HepG2 (cell line): ENCODE data around the gene ASXL1. TPM values are rescaled to one million over a fixed set of nuclear protein-coding genes. Genes with fewer than 3 reads are reported as not detected.

Experiments used
- BATF2 ChIP-seq: sonication (generic); formaldehyde crosslinking; IDR thresholded peaks from 2 replicates; pipeline ENCODE4 v1.8.0; 2022; ENCODE audit warnings: mild to moderate bottlenecking, missing genetic modification reagents, moderate library complexity
- CEBPG ChIP-seq: IDR thresholded peaks from 2 replicates; pipeline ENCODE4 v1.6.1; 2016
- DRAP1 ChIP-seq: IDR thresholded peaks from 2 replicates; pipeline ENCODE4 v1.6.1; 2016; ENCODE audit warnings: missing genetic modification reagents, missing compliant biosample characterization
- ERF ChIP-seq: IDR thresholded peaks from 2 replicates; pipeline ENCODE4 v1.6.1; 2018; ENCODE audit warnings: missing biosample characterization, missing genetic modification reagents
- HNRNPK ChIP-seq: fragments of 200-400 bp; formaldehyde crosslinking; IDR thresholded peaks from 2 replicates; pipeline ENCODE4 v1.6.1; 2018; ENCODE audit warnings: low read length, low read depth, moderate library complexity, mild to moderate bottlenecking; ENCODE audit not compliant: poor library complexity, severe bottlenecking
- HNRNPL ChIP-seq: fragments of 200-400 bp; formaldehyde crosslinking; IDR thresholded peaks from 2 replicates; pipeline ENCODE4 v1.6.1; 2017; ENCODE audit warnings: mild to moderate bottlenecking, low read depth, low read length
- MTERF4 ChIP-seq: sonication (generic); formaldehyde crosslinking; IDR thresholded peaks from 2 replicates; pipeline ENCODE4 v1.8.0; 2023; ENCODE audit warnings: mild to moderate bottlenecking, missing genetic modification reagents
- NFAT5 ChIP-seq: sonication (generic); formaldehyde crosslinking; IDR thresholded peaks from 2 replicates; pipeline ENCODE4 v1.4.0; 2020; ENCODE audit warnings: missing genetic modification reagents
- NR0B2 ChIP-seq: sonication (generic); formaldehyde crosslinking; IDR thresholded peaks from 2 replicates; pipeline ENCODE4 v1.4.0; 2020; ENCODE audit warnings: mild to moderate bottlenecking, missing genetic modification reagents
- PRDM15 ChIP-seq: sonication (generic); formaldehyde crosslinking; IDR thresholded peaks from 2 replicates; pipeline ENCODE4 v1.4.0; 2020; ENCODE audit warnings: missing genetic modification reagents
- SATB2 ChIP-seq: sonication (generic); formaldehyde crosslinking; IDR thresholded peaks from 2 replicates; pipeline ENCODE4 v1.5.0; 2020; ENCODE audit warnings: missing genetic modification reagents
- SIX4 ChIP-seq: sonication (generic); formaldehyde crosslinking; IDR thresholded peaks from 2 replicates; pipeline ENCODE4 v1.4.0; 2020; ENCODE audit warnings: missing genetic modification reagents
- SMARCC2 ChIP-seq: fragments of 450-650 bp; IDR thresholded peaks from 2 replicates; pipeline ENCODE4 v1.6.1; 2017; ENCODE audit warnings: antibody characterized with exemption, mild to moderate bottlenecking
- SUZ12 ChIP-seq: fragments of 150-350 bp; IDR thresholded peaks from 2 replicates; pipeline ENCODE4 v1.6.1; 2014; ENCODE audit warnings: low read depth, low read length
- ZNF205 ChIP-seq: IDR thresholded peaks from 2 replicates; pipeline ENCODE4 v1.6.1; 2018; ENCODE audit warnings: missing biosample characterization, missing genetic modification reagents
- ZNF44 ChIP-seq: sonication (generic); formaldehyde crosslinking; IDR thresholded peaks from 2 replicates; pipeline ENCODE4 v1.5.1; 2020; ENCODE audit warnings: mild to moderate bottlenecking, missing genetic modification reagents
- ZNF672 ChIP-seq: sonication (generic); formaldehyde crosslinking; IDR thresholded peaks from 2 replicates; pipeline ENCODE4 v1.8.1; 2022; ENCODE audit warnings: missing genetic modification reagents
- ZNF703 ChIP-seq: sonication (generic); formaldehyde crosslinking; IDR thresholded peaks from 2 replicates; pipeline ENCODE4 v1.5.1; 2020; ENCODE audit warnings: missing genetic modification reagents, mild to moderate bottlenecking, moderate library complexity, borderline replicate concordance
- polyA plus RNA-seq, 8 experiments: library from polyadenylated mRNA; depleted of rRNA in 3 of 8; stranded (reverse) in 7 of 8; unstranded in 1 of 8; fragments of >200 nt; fragmentation: Illumina TruSeq in 4 of 8; extraction: Trizol in 4 of 8; gene quantifications; 2 replicates each; pipeline versions ENCODE4 v1.2.1 to v1.2.3, GENCODE V29; 2011 to 2016; ENCODE audit warnings: low read depth in 4 of 8, missing spikeins in 1 of 8, mixed read lengths in 1 of 8; ENCODE audit not compliant: insufficient read depth in 1 of 8
- total RNA-seq, 5 experiments: library from RNA; depleted of rRNA; stranded (reverse); fragments of >200 nt; fragmentation: Illumina TruSeq; extraction: Trizol; gene quantifications; 2 replicates each; pipeline ENCODE4 v1.2.3, GENCODE V29; 2016; ENCODE audit warnings: low read depth in 1 of 5

Gene ASXL1
- total and polyA plus RNA-seq, 2 of the 13 experiments (the other 11 are each of a cell fraction or from before 2014, with no cell fraction given) = 62.1 to 74.8 TPM

- TF ChIP-seq DRAP1 (CRISPR knock-in tag) (no peak), ZNF44 (no peak), BATF2 (no peak), ZNF205 (CRISPR knock-in tag) (no peak), NFAT5 (CRISPR knock-in tag) (no peak), HNRNPK (no peak), SMARCC2 (no peak), SATB2 (CRISPR knock-in tag) (no peak), MTERF4 (CRISPR knock-in tag) (no peak), SUZ12 (no peak), ZNF703 (CRISPR knock-in tag) (no peak), SIX4 (CRISPR knock-in tag) (no peak), ERF (CRISPR knock-in tag) (peak; percentile 49; the same call in 1 of the 2 replicates), PRDM15 (CRISPR knock-in tag) (no peak), CEBPG (CRISPR knock-in tag) (peak; percentile 99), HNRNPL (no peak), ZNF672 (CRISPR knock-in tag) (no peak), NR0B2 (no peak)
Measured at GRCh38 chr20:32338665-32339064, 19.5 kb upstream of the ASXL1 start (continued).
